ENCODE results near the gene DEPDC1B. TPM values are rescaled to one million over a fixed set of nuclear protein-coding genes. Genes with fewer than 3 reads are reported as not detected.
A peak's percentile ranks its signal among the peaks of the same experiment; 100 is the strongest.

The DEPDC1B gene
- total and polyA plus RNA-seq, 4 donors = 0.55 to 3.1 (median 0.70) TPM

DNA sequence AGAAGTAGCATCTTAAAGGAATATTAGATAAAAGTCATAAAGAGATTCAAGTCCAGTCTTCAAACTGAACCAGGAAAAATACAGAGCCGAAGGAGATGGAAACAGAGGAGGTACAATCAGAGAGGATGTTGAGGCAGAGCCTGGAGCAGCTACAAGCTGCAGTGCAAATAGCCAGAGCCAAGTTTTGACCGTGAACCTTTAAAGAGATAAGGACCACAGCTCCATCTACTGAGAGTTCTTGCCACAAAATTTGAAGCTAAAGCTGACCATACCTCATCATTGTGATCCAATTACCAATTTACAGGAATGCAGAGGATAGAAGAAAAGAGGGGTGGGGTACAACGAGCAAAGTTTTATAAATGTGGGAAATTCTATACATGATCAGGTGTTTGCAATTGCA lies 10.4 kb upstream of the DEPDC1B start:
- no peak overlapping the region for H3K4me3 ChIP-seq
- TF ChIP-seq, protein P1, sequence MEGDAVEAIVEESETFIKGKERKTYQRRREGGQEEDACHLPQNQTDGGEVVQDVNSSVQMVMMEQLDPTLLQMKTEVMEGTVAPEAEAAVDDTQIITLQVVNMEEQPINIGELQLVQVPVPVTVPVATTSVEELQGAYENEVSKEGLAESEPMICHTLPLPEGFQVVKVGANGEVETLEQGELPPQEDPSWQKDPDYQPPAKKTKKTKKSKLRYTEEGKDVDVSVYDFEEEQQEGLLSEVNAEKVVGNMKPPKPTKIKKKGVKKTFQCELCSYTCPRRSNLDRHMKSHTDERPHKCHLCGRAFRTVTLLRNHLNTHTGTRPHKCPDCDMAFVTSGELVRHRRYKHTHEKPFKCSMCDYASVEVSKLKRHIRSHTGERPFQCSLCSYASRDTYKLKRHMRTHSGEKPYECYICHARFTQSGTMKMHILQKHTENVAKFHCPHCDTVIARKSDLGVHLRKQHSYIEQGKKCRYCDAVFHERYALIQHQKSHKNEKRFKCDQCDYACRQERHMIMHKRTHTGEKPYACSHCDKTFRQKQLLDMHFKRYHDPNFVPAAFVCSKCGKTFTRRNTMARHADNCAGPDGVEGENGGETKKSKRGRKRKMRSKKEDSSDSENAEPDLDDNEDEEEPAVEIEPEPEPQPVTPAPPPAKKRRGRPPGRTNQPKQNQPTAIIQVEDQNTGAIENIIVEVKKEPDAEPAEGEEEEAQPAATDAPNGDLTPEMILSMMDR (IDR thresholded peaks at IDR 0.05; ENCODE audit: control extremely low read depth, extremely low read depth) = no peak
- ATAC-seq (ENCODE audit: insufficient read depth, low FRiP score) = no peak
- H3K4me1 ChIP-seq (ENCODE audit: control insufficient read depth in 5 of 5, insufficient read depth in 5 of 5, low read length in 5 of 5) = no peaks in the 10 kb centered on the region
- no peaks in the 10 kb centered on the region for H3K36me3 ChIP-seq (ENCODE audit: control insufficient read depth in 4 of 4, insufficient read depth in 4 of 4, low read length in 4 of 4)
- H3K9ac ChIP-seq (ENCODE audit: insufficient read depth in 1 of 2, low read length in 2 of 2) = no peak overlapping the region
- no peaks in the 10 kb centered on the region for H3K27me3 ChIP-seq (ENCODE audit: control insufficient read depth in 3 of 3, insufficient read depth in 3 of 3, low read length in 2 of 3)
- no peak for DNase-seq
- H3K9me3 ChIP-seq (ENCODE audit: control insufficient read depth in 4 of 4, insufficient read depth in 3 of 4, low read length in 3 of 4) = no peaks in the 10 kb centered on the region
- H3K27ac ChIP-seq (ENCODE audit: low read depth in 1 of 2, low read length in 1 of 2) = no peak overlapping the region
- WGBS, 2 donors = 58 to 72% methylated on average over 3 of the region's 3 CpGs

DNA sequence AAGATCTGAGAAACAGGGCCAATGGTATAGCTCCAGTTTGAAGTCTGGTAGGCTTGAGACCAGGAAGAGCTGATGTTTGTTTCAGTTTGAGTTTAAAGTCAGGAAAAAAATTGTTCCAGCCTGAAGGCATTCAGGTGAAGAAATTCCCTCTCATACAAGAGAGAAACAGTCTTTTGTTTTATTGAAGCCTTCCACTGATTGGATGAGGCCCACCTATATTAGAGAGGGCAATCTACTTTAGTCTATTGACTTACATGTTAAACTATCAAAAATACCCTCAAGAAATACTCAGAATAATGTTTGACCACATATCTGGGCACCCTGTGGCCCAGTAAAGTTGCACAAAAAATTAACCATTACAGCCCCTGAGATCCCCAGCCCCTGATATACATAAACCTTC lies 5.2 kb upstream of the DEPDC1B start:
- H3K36me3 ChIP-seq (ENCODE audit: control insufficient read depth in 4 of 4, insufficient read depth in 4 of 4, low read length in 4 of 4) = no peaks in the 10 kb centered on the region
- H3K4me1 ChIP-seq (ENCODE audit: control insufficient read depth in 5 of 5, insufficient read depth in 5 of 5, low read length in 5 of 5) = peaks cover 0 to 12% (median 0%) of the 10 kb centered on the region in 5 donors
- no peak overlapping the region for H3K4me3 ChIP-seq
- no peak overlapping the region for H3K9ac ChIP-seq (ENCODE audit: insufficient read depth in 1 of 2, low read length in 2 of 2)
- no peak for ATAC-seq (ENCODE audit: insufficient read depth, low FRiP score)
- no peak overlapping the region for H3K27ac ChIP-seq (ENCODE audit: low read depth in 1 of 2, low read length in 1 of 2)
- no peaks in the 10 kb centered on the region for H3K27me3 ChIP-seq (ENCODE audit: control insufficient read depth in 3 of 3, insufficient read depth in 3 of 3, low read length in 2 of 3)
- no peaks in the 10 kb centered on the region for H3K9me3 ChIP-seq (ENCODE audit: control insufficient read depth in 4 of 4, insufficient read depth in 3 of 4, low read length in 3 of 4)
- DNase-seq = no peak
- TF ChIP-seq, protein P1 (IDR thresholded peaks at IDR 0.05; ENCODE audit: control extremely low read depth, extremely low read depth) = no peak

DNA sequence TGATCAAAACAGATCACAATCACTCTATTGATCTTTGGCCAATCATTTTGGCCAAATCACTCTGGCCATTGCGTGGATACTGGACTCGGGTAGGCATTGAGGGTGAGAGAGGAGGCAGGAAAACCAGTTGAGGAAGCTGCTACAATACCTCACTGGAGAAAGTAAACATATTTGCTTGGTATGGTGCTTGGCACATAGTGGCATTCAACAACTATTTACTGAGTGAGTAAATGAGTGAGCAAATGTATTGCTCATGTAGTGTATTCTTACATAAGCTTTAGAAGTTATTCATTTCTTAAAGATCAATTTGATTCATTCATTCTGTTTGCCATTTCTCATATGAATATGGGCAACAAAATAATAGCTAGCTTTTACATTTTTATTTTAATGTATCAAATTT lies 4.0 kb upstream of the DEPDC1B start:
- no peak for ATAC-seq (ENCODE audit: insufficient read depth, low FRiP score)
- 89 to 96% methylated on average over 2 of the region's 2 CpGs for WGBS, 2 donors
- peaks cover 0 to 14% (median 0%) of the 10 kb centered on the region in 5 donors for H3K4me1 ChIP-seq (ENCODE audit: control insufficient read depth in 5 of 5, insufficient read depth in 5 of 5, low read length in 5 of 5)
- no peaks in the 10 kb centered on the region for H3K9me3 ChIP-seq (ENCODE audit: control insufficient read depth in 4 of 4, insufficient read depth in 3 of 4, low read length in 3 of 4)
- TF ChIP-seq, protein P1 (IDR thresholded peaks at IDR 0.05; ENCODE audit: control extremely low read depth, extremely low read depth) = no peak
- H3K9ac ChIP-seq (ENCODE audit: insufficient read depth in 1 of 2, low read length in 2 of 2) = no peak overlapping the region
- DNase-seq = no peak
- no peak overlapping the region for H3K4me3 ChIP-seq
- no peaks in the 10 kb centered on the region for H3K27me3 ChIP-seq (ENCODE audit: control insufficient read depth in 3 of 3, insufficient read depth in 3 of 3, low read length in 2 of 3)
- H3K27ac ChIP-seq (ENCODE audit: low read depth in 1 of 2, low read length in 1 of 2) = no peak overlapping the region
- no peaks in the 10 kb centered on the region for H3K36me3 ChIP-seq (ENCODE audit: control insufficient read depth in 4 of 4, insufficient read depth in 4 of 4, low read length in 4 of 4)

DNA sequence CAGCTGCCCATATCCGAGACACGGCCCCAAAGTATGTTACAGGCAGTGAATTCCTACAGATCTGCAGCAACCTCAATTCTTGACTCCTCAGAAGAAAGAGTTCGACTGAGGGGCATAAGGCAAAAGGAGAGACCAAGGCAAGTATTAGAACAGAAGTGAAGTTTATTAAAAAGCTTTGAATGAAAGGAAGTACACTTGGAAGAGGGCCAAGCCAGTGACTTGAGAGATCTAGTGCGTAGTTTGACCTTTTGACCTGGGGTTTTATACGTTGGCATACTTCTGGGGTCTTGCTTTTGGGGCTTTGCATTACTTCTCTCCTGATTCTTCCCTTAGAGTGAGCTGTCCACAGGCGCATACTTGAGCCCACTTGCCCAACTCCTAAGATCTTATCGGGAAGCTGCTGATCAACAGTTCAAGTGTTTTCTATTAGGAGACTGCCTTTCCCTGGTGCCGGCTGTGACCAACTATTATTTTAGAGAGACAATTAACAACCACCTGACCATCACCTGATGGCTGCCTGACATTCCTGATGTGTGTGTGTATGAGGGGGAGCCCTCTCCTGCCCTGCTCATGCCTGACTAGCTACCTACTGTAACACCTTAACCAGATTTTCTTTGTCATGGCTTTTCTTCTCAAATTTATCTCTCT lies 1.5 kb upstream of the DEPDC1B start:
- DNase-seq (peak; percentile 16 to 46 (median 43)), ATAC-seq (ENCODE audit: insufficient read depth, low FRiP score) (no peak)
- peaks cover 0 to 23% (median 0%) of the 10 kb centered on the region in 5 donors for H3K4me1 ChIP-seq (ENCODE audit: control insufficient read depth in 5 of 5, insufficient read depth in 5 of 5, low read length in 5 of 5)
- no peaks in the 10 kb centered on the region for H3K36me3 ChIP-seq (ENCODE audit: control insufficient read depth in 4 of 4, insufficient read depth in 4 of 4, low read length in 4 of 4)
- TF ChIP-seq, protein P1 (IDR thresholded peaks at IDR 0.05; ENCODE audit: control extremely low read depth, extremely low read depth) = no peak
- H3K27me3 ChIP-seq (ENCODE audit: control insufficient read depth in 3 of 3, insufficient read depth in 3 of 3, low read length in 2 of 3) = no peaks in the 10 kb centered on the region
- no peak overlapping the region for H3K9ac ChIP-seq (ENCODE audit: insufficient read depth in 1 of 2, low read length in 2 of 2)
- H3K27ac ChIP-seq (ENCODE audit: low read depth in 1 of 2, low read length in 1 of 2) = no peak overlapping the region
- WGBS, 2 donors = 42 to 54% methylated on average over 8 of the region's 8 CpGs
- H3K9me3 ChIP-seq (ENCODE audit: control insufficient read depth in 4 of 4, insufficient read depth in 3 of 4, low read length in 3 of 4) = no peaks in the 10 kb centered on the region
- no peak overlapping the region for H3K4me3 ChIP-seq

Data from lung (tissue), 12 donors.